ENCODE results near the gene GLS. TPM values are rescaled to one million over a fixed set of nuclear protein-coding genes. Genes with fewer than 3 reads are reported as not detected.

Gene GLS
- total RNA-seq, 1 experiment from 2014 or later = 94.0 TPM

Other genes starting within 250 kb of the GLS start
- 25.4 and 32.4 TPM in 2 replicates for gene NAB1, start 231.7 kb upstream of the GLS start, total RNA-seq (2014; rRNA removed; shearing (Covaris generic))
- 25.7 and 34.1 TPM in 2 replicates for gene STAT1, start 133.3 kb downstream of the GLS start, total RNA-seq (2014; rRNA removed; shearing (Covaris generic))